PFSK-1 (cell line): ENCODE measurements around the gene CELSR1.

Experiments
- POLR2AphosphoS5 ChIP-seq: IDR thresholded peaks from 2 replicates; pipeline ENCODE4 v1.6.1; 2012; ENCODE audit warnings: low read depth, mild to moderate bottlenecking, control low read depth, low read length, moderate library complexity
- SIN3A ChIP-seq: IDR thresholded peaks from 2 replicates; pipeline ENCODE4 v1.6.1; 2012; ENCODE audit warnings: mild to moderate bottlenecking, low read length, moderate library complexity, borderline replicate concordance; ENCODE audit not compliant: insufficient read depth
- TAF1 ChIP-seq: IDR thresholded peaks from 2 replicates; pipeline ENCODE4 v1.6.1; 2012; ENCODE audit warnings: low read length, control low read depth, borderline replicate concordance; ENCODE audit not compliant: insufficient read depth

DNA sequence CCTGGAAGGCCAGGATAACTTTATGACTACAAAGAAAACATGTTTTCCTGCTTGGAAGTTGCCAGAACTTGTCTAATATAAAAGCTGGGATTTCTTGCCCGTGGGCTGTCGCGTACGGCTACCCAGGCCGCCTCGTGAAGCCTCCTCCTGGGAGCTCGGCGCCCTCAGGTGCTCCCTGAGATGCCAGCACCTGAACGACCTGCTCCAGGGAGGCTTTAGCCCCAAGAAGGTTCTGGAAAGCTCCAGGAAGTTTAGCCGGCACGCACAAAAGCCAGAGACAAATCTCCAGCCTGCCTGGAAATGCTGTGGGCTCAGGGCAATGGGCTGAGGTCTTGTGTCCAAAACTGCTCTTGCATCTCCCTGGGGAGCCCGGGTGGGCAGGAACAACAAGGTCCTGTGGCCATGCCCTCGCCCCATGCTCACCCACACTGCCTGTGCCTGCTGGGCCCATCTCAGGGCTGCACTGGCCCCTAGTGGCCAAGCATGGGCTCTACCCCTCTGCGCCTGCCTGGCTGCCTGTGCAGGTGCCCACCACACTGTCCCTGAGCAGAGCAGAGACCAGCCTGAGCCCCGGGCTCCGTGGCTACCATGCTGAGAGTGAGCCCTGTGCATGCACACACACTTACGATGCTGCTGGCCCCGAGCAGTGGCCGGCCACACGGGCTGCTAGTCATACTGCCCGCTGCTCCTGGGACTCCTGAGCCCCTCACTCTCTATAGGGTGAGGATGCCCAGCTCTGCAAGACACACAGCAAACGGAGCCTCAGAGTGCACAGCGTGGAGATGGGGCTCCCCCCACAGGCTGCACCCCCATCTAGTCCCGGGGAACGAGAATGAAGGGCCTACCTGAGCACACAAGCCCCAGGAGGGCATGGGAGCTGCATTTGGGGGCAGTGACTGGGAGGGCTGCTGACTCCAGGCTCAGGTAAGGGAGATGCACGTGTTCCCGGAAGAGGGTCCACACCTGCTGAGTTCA lies 4.9 kb upstream of the CELSR1 start:
- TF ChIP-seq TAF1 (no peak), SIN3A (no peak), POLR2AphosphoS5 (no peak)
